CD4-positive, alpha-beta T cell treated with Interleukin-12 subunit alpha and Interleukin-12 subunit beta, for 1 hour (primary cell): ENCODE data around the gene ATP6V1B1.
A peak's percentile ranks its signal among the peaks of the same experiment; 100 is the strongest.
"Not testable (repeated sequence)": the region's sequence is repeated elsewhere in the genome, so short reads cannot be mapped to it uniquely, and the experiment has no call there.

ENCODE experiments used
- DNase-seq: peaks from one replicate; pipeline ENCODE4 v3.0.0-alpha.2; 2020

Gene ATP6V1B1

GRCh38 chr2:70992945-70993853 lies 57.5 kb downstream of the ATP6V1B1 start:
- no peak for DNase-seq

- DNase-seq: no peak
These were observed 58.5 kb downstream of the ATP6V1B1 start for GRCh38 chr2:70994009-70994698.

DNA sequence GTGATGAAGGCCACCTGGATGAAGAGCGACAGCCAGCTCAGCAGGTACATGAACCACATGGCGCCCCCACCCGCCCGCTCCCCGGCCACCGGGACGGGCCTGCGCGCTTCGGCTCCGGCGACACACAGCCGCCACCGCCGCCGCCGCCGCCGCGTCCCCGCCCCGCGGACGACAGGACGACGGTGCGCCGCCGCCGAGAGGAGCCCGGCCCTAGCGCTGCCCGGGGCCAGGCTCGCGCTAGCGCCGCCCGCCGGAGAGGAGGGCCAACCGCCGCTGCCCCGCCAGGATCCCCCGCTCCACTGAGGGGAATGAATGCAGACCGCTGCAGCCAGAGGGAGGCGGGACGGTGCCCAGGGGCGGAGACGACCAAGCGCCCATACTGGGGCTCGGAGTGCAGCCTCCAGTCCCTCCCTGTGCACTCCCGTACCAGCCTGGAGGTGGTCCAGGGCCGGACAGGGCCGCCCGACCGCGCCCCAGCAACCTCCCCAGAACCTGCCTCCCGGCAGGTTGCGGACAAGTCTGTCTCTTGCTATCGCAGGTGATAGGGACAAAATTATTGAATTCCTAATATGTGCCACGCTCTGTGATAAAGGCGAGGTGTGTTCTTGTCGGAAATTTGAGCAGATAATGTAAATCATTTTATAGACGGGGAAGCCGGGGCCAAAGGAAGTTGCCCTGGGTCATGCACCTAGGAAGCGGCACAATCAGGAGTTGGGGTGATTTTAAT lies 59.2 kb downstream of the ATP6V1B1 start, which contains the start of gene TEX261:
TEX261 (minus strand) TSS at position 175 of the 727 bp plus-strand sequence; CDS start at position 59, 116 bp downstream.
- DNase-seq: peak; percentile 93

DNA sequence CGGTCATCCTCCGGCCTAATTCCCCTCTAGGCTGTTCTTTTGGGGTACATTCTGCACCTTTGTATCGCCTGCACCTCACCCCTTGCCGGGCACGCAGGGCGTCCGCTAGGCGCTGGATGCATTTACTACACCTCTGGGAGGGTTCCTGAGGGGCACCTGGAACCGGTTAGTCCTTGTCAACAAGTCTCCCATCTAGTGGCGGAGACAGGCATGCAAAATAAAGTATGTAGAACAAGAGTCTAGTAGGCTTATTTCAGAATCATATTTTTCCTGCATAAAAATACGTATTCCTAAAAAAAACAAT lies 59.7 kb downstream of the ATP6V1B1 start:
- peak; percentile 68 for DNase-seq

- not testable (repeated sequence) for DNase-seq
These were observed 63.2 kb downstream of the ATP6V1B1 start for GRCh38 chr2:70998885-70999284.

DNA sequence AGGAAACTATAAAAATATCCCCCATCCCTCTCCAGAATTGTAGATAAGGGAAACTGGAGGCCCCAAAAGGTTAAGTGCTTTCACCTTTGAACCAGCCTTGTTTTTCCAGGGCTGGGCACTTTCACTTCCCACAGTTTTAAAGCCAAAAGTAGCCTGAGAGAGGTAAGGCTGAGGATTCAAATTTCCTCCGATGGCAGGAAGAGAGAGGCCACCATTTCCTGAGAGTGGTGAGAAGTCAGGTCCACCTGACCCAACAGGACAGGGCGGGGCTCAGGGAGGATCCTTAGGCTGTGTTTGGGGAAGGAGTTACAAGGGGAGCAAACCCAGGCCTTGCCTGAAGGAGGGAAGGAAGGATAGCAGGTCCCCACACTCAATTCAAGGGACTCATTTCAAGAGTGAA lies 63.7 kb downstream of the ATP6V1B1 start:
- no peak for DNase-seq

DNA sequence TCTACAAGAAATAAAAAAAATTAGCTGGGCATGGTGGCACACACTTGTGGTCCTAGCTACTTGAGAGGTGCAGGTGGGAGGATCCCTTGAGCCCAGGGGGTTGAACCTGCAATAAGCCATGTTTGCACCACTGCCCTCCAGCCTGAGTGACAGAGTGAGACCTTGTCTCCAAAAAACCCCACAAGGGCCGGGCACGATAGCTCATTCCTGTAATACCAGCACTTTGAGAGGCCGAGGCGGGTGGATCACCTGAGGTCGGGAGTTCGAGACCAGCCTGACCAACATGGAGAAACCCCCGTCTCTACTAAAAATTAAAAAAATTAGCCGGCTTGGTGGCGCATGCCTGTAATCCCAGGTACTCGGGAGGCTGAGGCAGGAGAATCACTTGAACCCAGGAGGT lies 64.2 kb downstream of the ATP6V1B1 start:
- not testable (repeated sequence) for DNase-seq

DNA sequence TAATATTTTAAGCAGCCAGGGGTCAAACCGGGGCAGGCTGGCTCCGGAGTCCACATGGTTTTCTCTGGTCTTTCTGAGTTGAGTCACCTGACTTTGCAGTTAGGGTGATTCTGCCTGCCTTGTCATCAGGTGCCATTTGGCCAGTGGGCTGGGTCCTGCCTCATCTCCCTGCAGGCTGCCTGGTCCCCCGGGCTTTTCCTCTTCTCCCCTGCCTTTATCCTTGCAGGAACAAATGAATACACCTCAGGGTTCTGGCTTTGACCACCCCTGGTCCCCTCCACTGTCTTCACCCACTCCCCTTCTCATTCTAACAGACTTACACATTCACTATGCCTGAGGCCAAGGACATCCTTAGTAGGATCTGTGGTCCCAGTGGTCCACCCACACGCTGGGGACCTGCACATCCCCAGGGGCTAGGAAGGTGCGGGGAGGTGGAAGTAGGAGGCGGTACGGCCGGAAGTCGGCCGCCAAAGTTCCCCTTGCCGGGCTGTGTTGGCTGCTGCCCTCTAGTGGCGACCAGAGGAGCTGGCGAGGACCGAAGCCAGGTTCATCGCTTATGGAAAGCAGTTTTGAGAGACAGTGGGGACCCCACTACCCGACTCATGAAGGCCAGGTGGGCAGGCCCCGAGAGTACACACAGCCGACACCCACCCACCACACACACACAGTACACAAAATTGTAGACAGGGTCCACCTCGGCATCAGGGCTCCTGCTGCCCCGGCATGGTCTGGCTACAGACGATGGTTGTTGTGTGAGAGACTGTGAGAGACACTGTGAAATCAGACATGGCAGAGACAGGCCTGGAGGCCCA lies 65.3 kb downstream of the ATP6V1B1 start:
- peak; percentile 85 for DNase-seq

DNA sequence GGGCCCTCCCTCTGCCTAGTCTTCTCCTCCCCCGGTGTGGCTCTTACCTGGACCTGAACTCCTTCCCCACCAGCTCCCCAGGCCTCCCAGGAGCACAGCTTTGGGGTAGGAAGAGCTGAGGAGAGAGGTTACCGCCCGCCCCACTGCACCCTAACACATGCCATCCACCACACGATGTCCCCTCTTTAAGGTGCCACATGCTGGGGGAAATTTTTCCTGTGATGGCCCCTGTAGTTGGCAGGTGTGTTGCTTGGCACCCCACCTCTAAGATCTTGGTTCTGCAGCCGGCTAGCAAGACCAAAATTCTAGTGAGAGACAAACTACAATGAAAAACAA lies 65.9 kb downstream of the ATP6V1B1 start:
- DNase-seq: no peak

- DNase-seq: no peak
These were observed 66.4 kb downstream of the ATP6V1B1 start for GRCh38 chr2:71001981-71002570.

- no peak for DNase-seq
These were observed 67.7 kb downstream of the ATP6V1B1 start for GRCh38 chr2:71003396-71003795.

GRCh38 chr2:71003966-71004755 lies 68.5 kb downstream of the ATP6V1B1 start:
- DNase-seq: no peak

DNA sequence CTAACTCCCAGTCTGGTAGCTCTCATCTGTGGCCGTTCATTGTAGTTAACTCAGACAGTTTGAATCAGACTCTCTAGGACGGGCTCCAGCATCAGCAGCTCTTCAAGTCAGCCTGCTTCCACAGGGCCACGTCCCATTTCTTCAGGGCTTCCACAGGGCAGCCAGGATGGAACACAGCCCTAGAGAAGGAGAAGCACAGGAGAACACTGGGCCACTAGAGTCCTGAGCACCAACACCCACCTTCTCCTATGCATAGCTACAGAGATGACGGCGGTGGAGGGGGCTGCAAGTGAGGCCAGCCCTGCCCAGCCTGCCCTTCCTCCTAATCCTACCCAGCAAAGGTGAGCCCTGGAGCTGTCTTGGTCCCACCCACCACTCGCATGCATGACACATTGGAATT lies 69.2 kb downstream of the ATP6V1B1 start:
- DNase-seq: no peak

DNA sequence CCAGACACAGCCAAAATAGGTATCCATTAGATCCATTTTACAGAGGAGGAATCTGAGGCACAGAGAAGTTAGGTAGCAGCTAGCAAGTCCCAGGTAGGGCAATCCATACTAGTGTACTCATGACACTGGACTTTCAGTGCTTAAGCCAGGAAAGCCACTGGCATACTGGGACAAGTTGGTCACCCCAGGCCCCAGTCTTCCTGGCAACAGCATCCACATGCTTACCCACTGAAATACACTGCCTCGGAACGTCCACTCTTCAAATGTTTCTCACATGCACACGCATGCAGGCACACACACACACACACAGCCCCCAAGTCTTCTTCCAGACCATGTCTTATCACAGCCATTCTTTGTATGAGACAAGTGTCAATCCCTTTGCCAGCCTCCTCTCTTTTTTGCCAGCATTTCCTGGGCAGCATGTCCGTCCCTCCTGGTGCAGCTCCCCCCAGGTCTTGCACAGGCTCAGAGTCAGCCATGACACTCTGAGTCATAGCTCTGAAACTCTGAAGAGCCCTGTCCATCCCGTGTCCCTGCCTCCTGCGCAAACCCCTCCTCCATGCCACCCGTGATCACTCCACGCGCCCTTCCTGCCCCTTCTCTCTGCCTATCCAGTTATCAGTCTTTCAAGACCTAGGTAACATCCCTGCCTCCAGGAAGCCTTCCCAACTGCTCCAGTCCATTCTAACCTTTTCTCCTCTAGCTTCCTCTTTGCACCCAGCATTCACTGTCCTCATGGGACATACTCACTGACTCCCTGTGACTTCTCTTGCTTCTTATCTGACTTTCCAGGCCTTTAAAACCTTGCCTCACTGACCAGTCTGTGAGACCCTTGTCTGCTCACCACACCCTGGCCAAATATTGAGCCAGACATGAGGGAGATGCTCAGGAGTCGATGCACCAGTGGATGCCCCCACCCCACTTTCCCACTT lies 69.8 kb downstream of the ATP6V1B1 start:
- DNase-seq: no peak

DNA sequence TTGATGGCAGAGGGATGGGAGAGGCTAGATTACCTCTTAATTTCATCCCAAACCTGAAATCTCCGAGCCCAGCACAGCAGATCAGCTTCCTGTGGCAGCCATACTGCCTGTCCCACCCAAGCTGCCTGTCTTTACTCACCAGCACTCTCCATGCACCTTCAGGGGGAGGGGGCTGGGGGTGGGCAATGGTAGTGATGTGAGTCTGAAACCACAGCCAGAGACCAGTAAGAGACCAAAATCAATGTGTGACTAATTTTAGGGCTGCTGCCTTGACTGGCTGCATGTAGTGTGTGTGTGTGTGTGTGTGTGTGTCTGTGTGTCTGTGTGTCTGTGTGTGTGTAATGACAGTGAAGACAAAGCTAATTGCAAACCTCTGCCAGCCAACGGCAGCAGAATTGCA lies 70.6 kb downstream of the ATP6V1B1 start:
- no peak for DNase-seq

- no peak for DNase-seq
These were observed 71.5 kb downstream of the ATP6V1B1 start for GRCh38 chr2:71006955-71007799.

GRCh38 chr2:71008342-71008741 lies 72.6 kb downstream of the ATP6V1B1 start:
- DNase-seq: no peak

GRCh38 chr2:71011786-71012185 lies 76.1 kb downstream of the ATP6V1B1 start:
- DNase-seq: not testable (repeated sequence)
